ENCODE results near the gene SEPTIN8. TPM values are rescaled to one million over a fixed set of nuclear protein-coding genes. Genes with fewer than 3 reads are reported as not detected.
"Not testable (repeated sequence)": the region's sequence is repeated elsewhere in the genome, so short reads cannot be mapped to it uniquely, and the experiment has no call there.

The SEPTIN8 gene
- total and polyA plus RNA-seq, 2 of the 8 experiments (the other 6 are each of a cell fraction or from before 2014, with no cell fraction given): 21.2 to 33.0 TPM

DNA sequence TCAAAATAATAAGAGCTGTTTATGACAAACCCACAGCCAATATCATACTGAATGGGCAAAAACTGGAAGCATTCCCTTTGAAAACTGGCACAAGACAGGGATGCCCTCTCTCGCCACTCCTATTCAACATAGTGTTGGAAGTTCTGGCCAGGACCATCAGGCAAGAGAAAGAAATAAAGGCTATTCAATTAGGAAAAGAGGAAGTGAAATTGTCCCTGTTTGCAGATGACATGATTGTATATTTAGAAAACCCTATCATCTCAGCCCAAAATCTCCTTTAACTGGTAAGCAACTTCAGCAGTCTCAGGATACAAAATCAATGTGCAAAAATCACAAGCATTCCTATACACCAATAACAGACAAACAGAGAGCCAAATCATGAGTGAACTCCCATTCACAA lies 27.2 kb upstream of the SEPTIN8 start:
- H3K27me3 ChIP-seq (replicated peaks in 1 of 4; ENCODE audit: control insufficient read depth in 3 of 4, extremely low read depth in 1 of 4, insufficient read depth in 3 of 4, low read length in 3 of 4); H3K4ac ChIP-seq (replicated peaks; ENCODE audit: insufficient read length, low read depth, low read length); H3K79me2 ChIP-seq (ENCODE audit: control insufficient read depth in 1 of 2, insufficient read depth in 2 of 2, low read length in 2 of 2); H3K4me2 ChIP-seq (ENCODE audit: insufficient read depth in 1 of 2, low read depth in 2 of 2, low read length in 2 of 2); H3K14ac ChIP-seq (ENCODE audit: insufficient read length); H3K79me1 ChIP-seq (ENCODE audit: low read depth, low read length); H3K9me3 ChIP-seq (ENCODE audit: insufficient read depth in 2 of 2, low read depth in 1 of 2, low read length in 1 of 2); H4K91ac ChIP-seq (replicated peaks; ENCODE audit: insufficient read length, low read length); H2AFZ ChIP-seq (ENCODE audit: low read length); H3K27ac ChIP-seq (ENCODE audit: low read depth, low read length); H3K36me3 ChIP-seq (ENCODE audit: control insufficient read depth in 2 of 4, insufficient read depth in 4 of 4, low read length in 3 of 4); H4K8ac ChIP-seq (ENCODE audit: extremely low read depth, insufficient read depth, low read length); FAIRE-seq; H2BK120ac ChIP-seq (replicated peaks; ENCODE audit: low read depth, low read length); H4K20me1 ChIP-seq (replicated peaks in 1 of 2; ENCODE audit: control insufficient read depth in 1 of 2, insufficient read depth in 2 of 2, low read length in 2 of 2); H2BK20ac ChIP-seq (ENCODE audit: low read length); H2AK5ac ChIP-seq (ENCODE audit: low read depth, low read length); H3K56ac ChIP-seq (replicated peaks; ENCODE audit: insufficient read length, low read depth, low read length); H2BK12ac ChIP-seq (ENCODE audit: low read depth, low read length); H3K4me1 ChIP-seq (replicated peaks in 1 of 4; ENCODE audit: control insufficient read depth in 3 of 4, insufficient read depth in 4 of 4, low read length in 3 of 4); H2BK15ac ChIP-seq (ENCODE audit: low read length); H3K23ac ChIP-seq (ENCODE audit: insufficient read length); H2BK5ac ChIP-seq (ENCODE audit: low read depth, low read length); H3K18ac ChIP-seq (ENCODE audit: extremely low read depth, low read length); H3K4me3 ChIP-seq (ENCODE audit: extremely low read depth in 1 of 4, insufficient read depth in 2 of 4, low read depth in 3 of 4, low read length in 4 of 4); H3K9ac ChIP-seq (replicated peaks in 1 of 4; ENCODE audit: extremely low read depth in 1 of 4, low read depth in 3 of 4, low read length in 3 of 4); DNase-seq (ENCODE audit: low read depth in 1 of 2, low spot score in 2 of 2); H3K23me2 ChIP-seq (ENCODE audit: low read depth, low read length); H4K5ac ChIP-seq (ENCODE audit: insufficient read length, low read depth, low read length): not testable (repeated sequence)
- ChIA-PET POLR2A (ENCODE audit: partially characterized antibody) (interaction anchor here (1.0 kb wide), 1 partner anchor 12 kb away, joined by 3 read pairs; no protein-coding TSS in a partner anchor), CTCF (ENCODE audit: partially characterized antibody) (interaction anchor here (1.2 to 3.1 kb wide), 2 partner anchors 21 to 49 kb away, joined by 3 to 19 read pairs; no protein-coding TSS in a partner anchor)
- WGBS, 2 experiments (ENCODE audit: extremely low coverage in 1 of 2, insufficient coverage in 1 of 2, insufficient read length in 1 of 2, insufficient replicate concordance in 2 of 2, low coverage in 1 of 2, low lambda C conversion rate in 2 of 2, missing lambda C conversion rate in 1 of 2): no CpG with 5 or more reads among the region's 1 CpG

DNA sequence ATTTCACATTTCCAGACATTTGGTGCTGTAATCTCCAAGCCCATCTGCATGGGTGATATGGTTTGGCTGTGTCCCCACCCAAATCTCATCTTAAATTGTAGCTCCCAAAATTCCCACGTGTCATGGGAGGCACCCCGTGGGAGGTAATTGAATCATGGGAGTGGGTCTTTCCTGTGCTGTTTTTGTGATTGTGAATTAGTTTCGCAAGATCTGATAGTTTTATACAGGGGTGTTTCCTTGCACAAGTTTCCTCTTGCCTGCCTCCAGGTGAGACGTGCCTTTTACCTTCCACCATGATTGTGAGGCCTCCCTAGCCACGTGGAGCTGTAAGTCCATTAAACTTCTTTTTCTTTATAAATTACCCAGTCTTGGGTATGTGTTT lies 25.6 kb upstream of the SEPTIN8 start:
- not testable (repeated sequence) for H3K23ac ChIP-seq (ENCODE audit: insufficient read length); DNase-seq (ENCODE audit: low read depth in 1 of 2, low spot score in 2 of 2); H4K8ac ChIP-seq (ENCODE audit: extremely low read depth, insufficient read depth, low read length); H2AFZ ChIP-seq (ENCODE audit: low read length); H3K18ac ChIP-seq (ENCODE audit: extremely low read depth, low read length); H4K5ac ChIP-seq (ENCODE audit: insufficient read length, low read depth, low read length); H3K27me3 ChIP-seq (replicated peaks in 1 of 4; ENCODE audit: control insufficient read depth in 3 of 4, extremely low read depth in 1 of 4, insufficient read depth in 3 of 4, low read length in 3 of 4); H3K4me2 ChIP-seq (ENCODE audit: insufficient read depth in 1 of 2, low read depth in 2 of 2, low read length in 2 of 2); H2BK15ac ChIP-seq (ENCODE audit: low read length); H3K79me1 ChIP-seq (ENCODE audit: low read depth, low read length); H3K9ac ChIP-seq (replicated peaks in 1 of 4; ENCODE audit: extremely low read depth in 1 of 4, low read depth in 3 of 4, low read length in 3 of 4); H3K4me3 ChIP-seq (ENCODE audit: extremely low read depth in 1 of 4, insufficient read depth in 2 of 4, low read depth in 3 of 4, low read length in 4 of 4); H3K23me2 ChIP-seq (ENCODE audit: low read depth, low read length); H2BK120ac ChIP-seq (replicated peaks; ENCODE audit: low read depth, low read length); H3K27ac ChIP-seq (ENCODE audit: low read depth, low read length); H3K14ac ChIP-seq (ENCODE audit: insufficient read length); H2BK5ac ChIP-seq (ENCODE audit: low read depth, low read length); FAIRE-seq; H2AK5ac ChIP-seq (ENCODE audit: low read depth, low read length); H3K56ac ChIP-seq (replicated peaks; ENCODE audit: insufficient read length, low read depth, low read length); H3K4ac ChIP-seq (replicated peaks; ENCODE audit: insufficient read length, low read depth, low read length); H3K79me2 ChIP-seq (ENCODE audit: control insufficient read depth in 1 of 2, insufficient read depth in 2 of 2, low read length in 2 of 2); H4K20me1 ChIP-seq (replicated peaks in 1 of 2; ENCODE audit: control insufficient read depth in 1 of 2, insufficient read depth in 2 of 2, low read length in 2 of 2); H4K91ac ChIP-seq (replicated peaks; ENCODE audit: insufficient read length, low read length); H2BK12ac ChIP-seq (ENCODE audit: low read depth, low read length); H3K9me3 ChIP-seq (ENCODE audit: insufficient read depth in 2 of 2, low read depth in 1 of 2, low read length in 1 of 2); H2BK20ac ChIP-seq (ENCODE audit: low read length); H3K36me3 ChIP-seq (ENCODE audit: control insufficient read depth in 2 of 4, insufficient read depth in 4 of 4, low read length in 3 of 4); H3K4me1 ChIP-seq (replicated peaks in 1 of 4; ENCODE audit: control insufficient read depth in 3 of 4, insufficient read depth in 4 of 4, low read length in 3 of 4)
- ChIA-PET CTCF (ENCODE audit: partially characterized antibody) (interaction anchor here (0.9 to 3.1 kb wide), 10 partner anchors 9 to 276 kb away, joined by 3 to 19 read pairs (median 5); partner anchors contain the start of genes CCNI2 and SOWAHA), POLR2A (ENCODE audit: partially characterized antibody) (interaction anchor here (1.7 kb wide), 1 partner anchor 21 kb away, joined by 4 read pairs; no protein-coding TSS in a partner anchor)
- 73% methylated on average over 5 of the region's 5 CpGs; no CpG with 5 or more reads in 1 of the 2 experiments for WGBS, 2 experiments (ENCODE audit: extremely low coverage in 1 of 2, insufficient coverage in 1 of 2, insufficient read length in 1 of 2, insufficient replicate concordance in 2 of 2, low coverage in 1 of 2, low lambda C conversion rate in 2 of 2, missing lambda C conversion rate in 1 of 2)

All from H1 (cell line).